CD14-positive monocyte (primary cell): Measurements from ENCODE around the gene ZIM2. TPM values are rescaled to one million over a fixed set of nuclear protein-coding genes. Genes with fewer than 3 reads are reported as not detected.

Source experiments
- DNase-seq, 3 donors: peaks; one replicate each; pipeline ENCODE4 v3.0.0-alpha.2; 2011 to 2022
- H2AFZ ChIP-seq: 2 replicates; pipeline ENCODE4 v1.6.0; 2012; ENCODE audit warnings: mild to moderate bottlenecking, low read depth, low read length, inconsistent platforms; ENCODE audit not compliant: insufficient read depth, poor library complexity, severe bottlenecking
- H3K27ac ChIP-seq, 2 donors: 1 replicate in 1 of 2; 2 replicates in 1 of 2; pipeline ENCODE4 v1.5.1; 2012 to 2013; ENCODE audit warnings: low read length in 2 of 2, control low read depth in 1 of 2, inconsistent platforms in 1 of 2, low read depth in 1 of 2, mild to moderate bottlenecking in 1 of 2
- H3K27me3 ChIP-seq, 2 donors: one replicate each; pipeline versions ENCODE4 v1.6.0 to v1.6.1; 2011 to 2013; ENCODE audit warnings: low read length in 2 of 2; ENCODE audit not compliant: control insufficient read depth in 2 of 2, insufficient read depth in 2 of 2
- H3K36me3 ChIP-seq, 2 donors: replicated peaks in 1 of 2; 1 replicate in 1 of 2; 2 replicates in 1 of 2; pipeline versions ENCODE4 v1.5.1 to v1.6.1; 2012 to 2013; ENCODE audit warnings: low read length in 2 of 2, control low read depth in 1 of 2, inconsistent platforms in 1 of 2, mild to moderate bottlenecking in 1 of 2; ENCODE audit not compliant: insufficient read depth in 2 of 2, control insufficient read depth in 1 of 2
- H3K4me1 ChIP-seq, 2 donors: 1 replicate in 1 of 2; 2 replicates in 1 of 2; pipeline versions ENCODE4 v1.5.1 to v1.6.1; 2012 to 2013; ENCODE audit warnings: low read length in 2 of 2, control low read depth in 1 of 2, inconsistent platforms in 1 of 2, mild to moderate bottlenecking in 1 of 2, moderate library complexity in 1 of 2; ENCODE audit not compliant: insufficient read depth in 2 of 2, control insufficient read depth in 1 of 2
- H3K4me2 ChIP-seq: replicated peaks from 2 replicates; pipeline ENCODE3; 2012; ENCODE audit warnings: low read length, moderate library complexity, mild to moderate bottlenecking; ENCODE audit not compliant: poor library complexity, severe bottlenecking; ENCODE audit errors: extremely low read depth
- H3K4me3 ChIP-seq, 3 experiments: fragments of 200-600 bp in 1 of 3; sonication (generic) in 1 of 3; replicated peaks in 1 of 3; 1 replicate in 2 of 3; 2 replicates in 1 of 3; pipeline ENCODE4 v1.5.1; 2011 to 2013; ENCODE audit warnings: low read length in 3 of 3, mild to moderate bottlenecking in 3 of 3, control low read depth in 2 of 3, low read depth in 2 of 3, inconsistent platforms in 1 of 3, moderate library complexity in 1 of 3
- H3K79me2 ChIP-seq: 2 replicates; pipeline ENCODE4 v1.6.0; 2012; ENCODE audit warnings: mild to moderate bottlenecking, control low read depth, inconsistent platforms, low read length, moderate library complexity; ENCODE audit not compliant: insufficient read depth
- H3K9ac ChIP-seq: 2 replicates; pipeline ENCODE4 v1.6.0; 2017; ENCODE audit warnings: low read length, mild to moderate bottlenecking; ENCODE audit not compliant: insufficient read depth, poor library complexity, severe bottlenecking
- H3K9me3 ChIP-seq, 2 donors: replicated peaks in 1 of 2; 1 replicate in 1 of 2; 2 replicates in 1 of 2; pipeline versions ENCODE4 v1.5.1 to v1.6.1; 2012 to 2013; ENCODE audit warnings: low read length in 2 of 2, control low read depth in 1 of 2; ENCODE audit not compliant: control insufficient read depth in 1 of 2, insufficient read depth in 1 of 2
- H4K20me1 ChIP-seq: 2 replicates; pipeline ENCODE4 v1.6.0; 2012; ENCODE audit warnings: mild to moderate bottlenecking, low read length, control low read depth, moderate library complexity; ENCODE audit not compliant: insufficient read depth
- H3K27ac Mint-ChIP-seq, 7 donors: one replicate each; pipeline ENCODE4 v1.8.0; 2020; ENCODE audit warnings: mild to moderate bottlenecking in 7 of 7, mixed read lengths in 7 of 7, moderate library complexity in 6 of 7, inconsistent platforms in 2 of 7
- H3K27me3 Mint-ChIP-seq, 3 donors: one replicate each; pipeline ENCODE4 v1.8.0; 2021 to 2022; ENCODE audit warnings: low read depth in 3 of 3, mild to moderate bottlenecking in 3 of 3, mixed read lengths in 3 of 3, moderate library complexity in 3 of 3, inconsistent platforms in 1 of 3
- H3K36me3 Mint-ChIP-seq, 2 donors: one replicate each; pipeline ENCODE4 v1.8.0; 2020; ENCODE audit warnings: mixed read lengths in 2 of 2, inconsistent platforms in 1 of 2, mild to moderate bottlenecking in 1 of 2
- H3K4me1 Mint-ChIP-seq: one replicate; pipeline ENCODE4 v1.8.0; 2020; ENCODE audit warnings: mild to moderate bottlenecking, mixed read lengths
- H3K4me3 Mint-ChIP-seq, 2 donors: one replicate each; pipeline ENCODE4 v1.8.0; 2020; ENCODE audit warnings: mild to moderate bottlenecking in 2 of 2, mixed read lengths in 2 of 2, moderate library complexity in 1 of 2
- H3K9me3 Mint-ChIP-seq, 7 donors: one replicate each; pipeline ENCODE4 v1.8.0; 2020 to 2022; ENCODE audit warnings: mixed read lengths in 7 of 7, mild to moderate bottlenecking in 6 of 7, moderate library complexity in 6 of 7, inconsistent platforms in 2 of 7
- CTCF ChIP-seq: fragments of 200-600 bp; IDR thresholded peaks from one replicate; pipeline ENCODE4 v1.8.0; 2022; ENCODE audit warnings: antibody characterized with exemption, mild to moderate bottlenecking
- WGBS: methylation state at CpG from one replicate; pipeline ENCODE4 v1.1.5; 2013; ENCODE audit warnings: missing lambda C conversion rate; ENCODE audit not compliant: insufficient coverage; 5-methylcytosine and 5-hydroxymethylcytosine counted together
- intact Hi-C, 2 donors: fragments of 100-400 bp; cut with micrococcal nuclease; formaldehyde crosslinking; loops; one replicate each; pipeline versions ENCODE4 v1.15.0 to v1.15.1; 2023
- polyA plus RNA-seq, 3 donors: library from polyadenylated mRNA; depleted of rRNA in 1 of 3; unstranded in 2 of 3; stranded (reverse) in 1 of 3; fragments of 300-500 nt in 2 of 3; fragments of >200 nt in 1 of 3; fragmentation: Illumina TruSeq in 2 of 3; gene quantifications; 1 replicate in 2 of 3; 2 replicates in 1 of 3; pipeline ENCODE4 v1.2.3, GENCODE V29; 2012 to 2021

ZIM2 gene
- polyA plus RNA-seq, 3 donors: not detected

- Histone ChIP-seq H3K9me3 (peaks cover 50 to 59% of the 10 kb centered on the region in 2 donors), H3K4me3 (no peak overlapping the region), H3K4me2 (no peak overlapping the region), H3K27ac (no peak overlapping the region), H3K79me2 (no peaks in the 10 kb centered on the region), H3K27me3 (no peaks in the 10 kb centered on the region), H3K4me1 (no peaks in the 10 kb centered on the region), H2AFZ (no peak overlapping the region), H3K9ac (no peak overlapping the region), H4K20me1 (no peaks in the 10 kb centered on the region), H3K36me3 (no peaks in the 10 kb centered on the region)
- intact Hi-C loops: no loop called here
- DNase-seq: no peak
- H3K9me3 Mint-ChIP-seq: peaks cover 25 to 67% (median 51%) of the 10 kb centered on the region in 7 donors
- H3K27ac Mint-ChIP-seq: no peak overlapping the region
- no peaks in the 10 kb centered on the region for H3K36me3 Mint-ChIP-seq
- no peaks in the 10 kb centered on the region for H3K4me1 Mint-ChIP-seq
- no peak for TF ChIP-seq CTCF
- H3K4me3 Mint-ChIP-seq: no peak overlapping the region
- no CpG with 5 or more reads among the region's 6 CpGs for WGBS
- peaks cover 0 to 3% (median 0%) of the 10 kb centered on the region in 3 donors for H3K27me3 Mint-ChIP-seq
Measured at GRCh38 chr19:56736571-56736970, 104.0 kb downstream of the ZIM2 start.

- H3K36me3 ChIP-seq: no peaks in the 10 kb centered on the region
- Mint-ChIP-seq H3K27ac (no peak overlapping the region), H3K36me3 (no peaks in the 10 kb centered on the region), H3K4me3 (no peak overlapping the region), H3K27me3 (peaks cover 0 to 2% (median 0%) of the 10 kb centered on the region in 3 donors), H3K4me1 (no peaks in the 10 kb centered on the region), H3K9me3 (peaks cover 23 to 64% (median 52%) of the 10 kb centered on the region in 7 donors)
- no peaks in the 10 kb centered on the region for H4K20me1 ChIP-seq
- no peak overlapping the region for H3K4me3 ChIP-seq
- H3K9me3 ChIP-seq: peaks cover 55 to 61% of the 10 kb centered on the region in 2 donors
- no peaks in the 10 kb centered on the region for H3K4me1 ChIP-seq
- no peaks in the 10 kb centered on the region for H3K27me3 ChIP-seq
- DNase-seq: no peak
- H2AFZ ChIP-seq: no peak overlapping the region
- intact Hi-C loops: no loop called here
- no peak overlapping the region for H3K27ac ChIP-seq
- WGBS: 0% methylated on average over 1 of the region's 2 CpGs
- H3K9ac ChIP-seq: no peak overlapping the region
- no peak overlapping the region for H3K4me2 ChIP-seq
- TF ChIP-seq CTCF: no peak
- no peaks in the 10 kb centered on the region for H3K79me2 ChIP-seq
Measured at GRCh38 chr19:56732976-56733375, 107.5 kb downstream of the ZIM2 start.
